GM12892 (cell line): ENCODE results near the gene SDR42E2.

Experiments used
- POLR2A ChIP-seq: IDR thresholded peaks from 2 replicates; pipeline ENCODE4 v1.6.1; 2011; ENCODE audit warnings: low read depth, low read length, control low read depth
- POLR2AphosphoS5 ChIP-seq: IDR thresholded peaks from 2 replicates; pipeline ENCODE4 v1.6.1; 2011; ENCODE audit warnings: low read depth, low read length, control low read depth
- TAF1 ChIP-seq: IDR thresholded peaks from 2 replicates; pipeline ENCODE4 v1.6.1; 2011; ENCODE audit warnings: low read depth, mild to moderate bottlenecking, control low read depth, low read length, borderline replicate concordance

DNA sequence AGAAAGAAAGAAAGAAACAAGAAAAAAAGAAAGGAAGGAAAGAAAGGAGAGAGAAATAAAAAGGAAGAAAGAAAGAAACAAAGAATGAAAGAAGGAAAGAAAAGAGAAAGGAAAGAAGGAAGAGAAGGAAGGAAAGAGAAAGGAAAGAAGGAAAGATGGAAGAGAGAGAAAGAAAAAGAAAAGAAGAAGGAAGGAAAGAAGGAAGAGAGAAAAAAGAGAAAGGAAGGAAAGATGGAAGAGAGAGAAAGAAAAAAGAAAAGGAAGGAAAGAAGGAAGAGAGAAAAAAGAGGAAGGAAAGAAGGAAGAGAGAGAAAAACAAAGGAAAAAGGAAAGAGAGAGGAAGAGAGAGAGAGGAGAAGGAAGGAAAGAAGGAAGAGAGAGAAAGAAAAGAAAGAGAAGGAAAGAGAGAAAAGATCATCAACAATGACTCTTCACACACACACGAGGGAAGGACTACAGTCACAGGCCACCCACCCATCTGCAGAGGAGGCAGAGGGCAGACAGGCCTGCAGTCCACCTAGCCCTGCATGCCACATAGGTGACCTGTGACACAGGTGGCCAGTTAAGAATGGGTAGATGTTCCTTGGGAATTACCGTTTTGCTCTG lies 46.1 kb upstream of the SDR42E2 start:
- TF ChIP-seq POLR2AphosphoS5 (no peak), POLR2A (no peak), TAF1 (no peak)
